ENCODE measurements around the gene CBFA2T3.

DNA sequence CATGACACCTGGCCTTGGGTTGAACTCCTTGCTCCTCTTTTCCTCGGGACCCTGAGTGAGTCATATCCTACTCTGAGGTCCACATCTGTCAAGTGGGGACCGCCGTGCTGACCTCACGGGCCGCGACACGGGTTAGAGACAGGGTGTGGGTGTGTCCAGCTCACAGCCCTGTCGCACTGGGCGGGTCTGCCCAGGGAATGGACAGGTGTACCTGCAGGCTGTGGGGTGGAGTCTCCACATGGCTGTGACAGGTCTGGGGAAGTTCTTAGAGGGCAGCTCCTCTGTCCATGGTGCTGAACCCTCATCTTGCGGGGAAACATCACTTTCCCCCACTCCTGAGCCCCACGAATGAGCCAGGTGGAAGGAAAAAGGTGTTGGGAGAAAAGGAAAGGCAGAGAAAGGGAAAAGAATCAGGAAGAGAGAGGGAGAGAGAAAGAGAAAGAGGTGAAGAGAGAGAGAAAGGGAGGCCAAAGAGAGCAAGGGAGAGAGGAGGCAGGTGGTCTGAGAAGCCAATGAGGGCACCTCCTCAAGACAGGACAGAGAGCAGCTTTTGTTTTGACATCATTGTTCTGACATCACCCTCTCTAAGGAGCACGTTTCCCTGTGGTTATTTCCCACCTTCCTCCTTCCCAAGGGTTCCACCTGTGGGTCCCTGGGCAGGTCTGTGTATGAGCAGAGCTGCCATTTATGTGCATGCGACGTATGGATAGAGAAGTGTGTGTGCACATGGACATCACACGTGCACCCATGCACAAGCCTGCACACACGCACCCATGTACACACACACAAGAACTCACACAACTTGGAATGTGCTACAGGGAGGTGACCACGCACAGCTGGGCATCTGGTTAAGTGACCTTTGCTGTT lies 32.6 kb upstream of the CBFA2T3 start:
- TF ChIP-seq, protein P1, sequence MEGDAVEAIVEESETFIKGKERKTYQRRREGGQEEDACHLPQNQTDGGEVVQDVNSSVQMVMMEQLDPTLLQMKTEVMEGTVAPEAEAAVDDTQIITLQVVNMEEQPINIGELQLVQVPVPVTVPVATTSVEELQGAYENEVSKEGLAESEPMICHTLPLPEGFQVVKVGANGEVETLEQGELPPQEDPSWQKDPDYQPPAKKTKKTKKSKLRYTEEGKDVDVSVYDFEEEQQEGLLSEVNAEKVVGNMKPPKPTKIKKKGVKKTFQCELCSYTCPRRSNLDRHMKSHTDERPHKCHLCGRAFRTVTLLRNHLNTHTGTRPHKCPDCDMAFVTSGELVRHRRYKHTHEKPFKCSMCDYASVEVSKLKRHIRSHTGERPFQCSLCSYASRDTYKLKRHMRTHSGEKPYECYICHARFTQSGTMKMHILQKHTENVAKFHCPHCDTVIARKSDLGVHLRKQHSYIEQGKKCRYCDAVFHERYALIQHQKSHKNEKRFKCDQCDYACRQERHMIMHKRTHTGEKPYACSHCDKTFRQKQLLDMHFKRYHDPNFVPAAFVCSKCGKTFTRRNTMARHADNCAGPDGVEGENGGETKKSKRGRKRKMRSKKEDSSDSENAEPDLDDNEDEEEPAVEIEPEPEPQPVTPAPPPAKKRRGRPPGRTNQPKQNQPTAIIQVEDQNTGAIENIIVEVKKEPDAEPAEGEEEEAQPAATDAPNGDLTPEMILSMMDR (IDR thresholded peaks at IDR 0.05) = no peak
- TF ChIP-seq POLR2AphosphoS5 (IDR thresholded peaks at IDR 0.05) (no peak), POLR2A (IDR thresholded peaks at IDR 0.05) (no peak)
